Transverse colon (tissue), 4 donors: ENCODE data around the gene BAIAP2. TPM values are rescaled to one million over a fixed set of nuclear protein-coding genes. Genes with fewer than 3 reads are reported as not detected.

Experiments used
- DNase-seq: peaks from one replicate; pipeline ENCODE4 v3.0.0-alpha.2; 2019
- H3K27ac ChIP-seq, 4 donors: fragments of 200-600 bp; sonication (generic); 2 replicates each; pipeline ENCODE4 v1.5.1; 2016 to 2018; ENCODE audit warnings: inconsistent platforms in 4 of 4
- H3K27me3 ChIP-seq: fragments of 200-600 bp; sonication (generic); 2 replicates; pipeline ENCODE4 v1.5.1; 2017; ENCODE audit warnings: inconsistent platforms
- H3K36me3 ChIP-seq, 4 donors: fragments of 200-600 bp; sonication (generic); 2 replicates each; pipeline ENCODE4 v1.5.1; 2017 to 2019; ENCODE audit warnings: inconsistent platforms in 4 of 4
- H3K4me1 ChIP-seq, 4 donors: fragments of 200-600 bp; sonication (generic); 2 replicates each; pipeline ENCODE4 v1.5.1; 2017 to 2020; ENCODE audit warnings: inconsistent platforms in 4 of 4
- H3K4me3 ChIP-seq, 4 donors: fragments of 200-600 bp; sonication (generic); 1 replicate in 1 of 4; 2 replicates in 3 of 4; pipeline versions ENCODE4 v1.5.1 to v1.6.1; 2017 to 2019; ENCODE audit warnings: inconsistent platforms in 4 of 4
- H3K9me3 ChIP-seq, 2 donors: fragments of 200-600 bp; sonication (generic); 2 replicates each; pipeline ENCODE4 v1.5.1; 2017 to 2019; ENCODE audit warnings: inconsistent platforms in 2 of 2
- EP300 ChIP-seq: sonication (generic); formaldehyde crosslinking; IDR thresholded peaks from one replicate; pipeline ENCODE4 v1.6.1; 2017; ENCODE audit warnings: antibody characterized with exemption, low read depth
- POLR2A ChIP-seq: fragments of 450-650 bp; IDR thresholded peaks from one replicate; pipeline ENCODE4 v1.6.1; 2016; ENCODE audit warnings: antibody characterized with exemption, mild to moderate bottlenecking, moderate library complexity
- POLR2AphosphoS5 ChIP-seq, 3 donors: sonication (generic); formaldehyde crosslinking; IDR thresholded peaks; one replicate each; pipeline ENCODE4 v1.6.1; 2016; ENCODE audit warnings: antibody characterized with exemption in 3 of 3
- WGBS, 2 donors: methylation state at CpG; one replicate each; pipeline ENCODE4 v1.1.5; 2018; ENCODE audit warnings: low coverage in 1 of 2; 5-methylcytosine and 5-hydroxymethylcytosine counted together
- in situ Hi-C, 4 donors: fragments of 200-750 bp; cut with MboI; loops; one replicate each; pipeline versions ENCODE4 v1.15.0 to v1.15.1; 2017; ENCODE audit warnings: low sequenced_read_pairs in 3 of 4, low pct_ligation_motif_present in 1 of 4, low pct_unique_long_range_greater_than_20kb in 1 of 4
- intact Hi-C: fragments of 100-400 bp; cut with DNase I; formaldehyde crosslinking; loops from one replicate; pipeline ENCODE4 v1.15.1; 2023; ENCODE audit warnings: low total_unique reads
- total RNA-seq, 4 donors: library from RNA; depleted of rRNA; stranded (reverse); fragments of >200 nt; gene quantifications; one replicate each; pipeline ENCODE4 v1.1.0, GENCODE V29; 2016
- TF ChIP-seq, protein P1 (sequence below), 5 experiments: fragments of 200-600 bp in 3 of 5; fragments of 450-650 bp in 2 of 5; sonication (generic) in 3 of 5; IDR thresholded peaks; 1 replicate in 2 of 5; 2 replicates in 3 of 5; pipeline ENCODE4 v1.5.1; 2016 to 2017; ENCODE audit warnings: antibody characterized with exemption in 5 of 5, inconsistent platforms in 3 of 5, mild to moderate bottlenecking in 2 of 5, moderate library complexity in 1 of 5

Gene BAIAP2
- total RNA-seq, 4 donors from 2014 or later = 11.7 to 62.1 (median 39.6) TPM

DNA sequence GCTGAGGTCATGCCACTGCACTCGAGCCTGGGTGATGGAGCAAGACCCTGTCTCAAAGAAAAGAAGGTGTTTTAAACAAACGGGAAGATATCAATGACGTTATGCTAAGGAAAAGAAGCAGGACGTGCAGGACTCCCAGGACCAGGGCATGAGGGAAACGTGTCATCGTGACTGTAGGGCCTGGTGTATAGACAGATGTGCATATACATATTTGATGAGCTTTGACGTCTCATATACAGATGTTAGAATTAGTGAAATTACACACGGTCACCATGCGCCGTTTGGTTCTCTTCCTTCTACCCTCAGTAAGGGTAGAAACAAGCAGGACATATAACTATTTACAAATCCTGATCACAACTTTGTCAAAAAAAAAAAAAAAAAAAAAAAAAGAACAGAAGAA, 112.8 kb downstream of the BAIAP2 start:
- Histone ChIP-seq H3K4me3 (no peak overlapping the region), H3K36me3 (no peaks in the 10 kb centered on the region), H3K9me3 (no peaks in the 10 kb centered on the region), H3K27ac (no peak overlapping the region), H3K4me1 (peaks cover 0 to 5% (median 3%) of the 10 kb centered on the region in 4 donors), H3K27me3 (no peaks in the 10 kb centered on the region)
- intact Hi-C loops = no loop called here
- in situ Hi-C loops = no loop called here
- WGBS, 2 donors = 63 to 67% methylated on average over 9 to 10 of the region's 10 CpGs
- TF ChIP-seq POLR2A (no peak), POLR2AphosphoS5 (IDR thresholded peaks at IDR 0.05) (no peak), EP300 (no peak)
- TF ChIP-seq, protein P1, sequence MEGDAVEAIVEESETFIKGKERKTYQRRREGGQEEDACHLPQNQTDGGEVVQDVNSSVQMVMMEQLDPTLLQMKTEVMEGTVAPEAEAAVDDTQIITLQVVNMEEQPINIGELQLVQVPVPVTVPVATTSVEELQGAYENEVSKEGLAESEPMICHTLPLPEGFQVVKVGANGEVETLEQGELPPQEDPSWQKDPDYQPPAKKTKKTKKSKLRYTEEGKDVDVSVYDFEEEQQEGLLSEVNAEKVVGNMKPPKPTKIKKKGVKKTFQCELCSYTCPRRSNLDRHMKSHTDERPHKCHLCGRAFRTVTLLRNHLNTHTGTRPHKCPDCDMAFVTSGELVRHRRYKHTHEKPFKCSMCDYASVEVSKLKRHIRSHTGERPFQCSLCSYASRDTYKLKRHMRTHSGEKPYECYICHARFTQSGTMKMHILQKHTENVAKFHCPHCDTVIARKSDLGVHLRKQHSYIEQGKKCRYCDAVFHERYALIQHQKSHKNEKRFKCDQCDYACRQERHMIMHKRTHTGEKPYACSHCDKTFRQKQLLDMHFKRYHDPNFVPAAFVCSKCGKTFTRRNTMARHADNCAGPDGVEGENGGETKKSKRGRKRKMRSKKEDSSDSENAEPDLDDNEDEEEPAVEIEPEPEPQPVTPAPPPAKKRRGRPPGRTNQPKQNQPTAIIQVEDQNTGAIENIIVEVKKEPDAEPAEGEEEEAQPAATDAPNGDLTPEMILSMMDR (IDR thresholded peaks at IDR 0.05) = no peak
- DNase-seq = no peak

- intact Hi-C loops (no loop called here), in situ Hi-C loops (no loop called here)
- no peaks in the 10 kb centered on the region for H3K4me1 ChIP-seq
- H3K27ac ChIP-seq = no peak overlapping the region
- no peak for TF ChIP-seq EP300
- TF ChIP-seq POLR2A = no peak
- TF ChIP-seq, protein P1 (IDR thresholded peaks at IDR 0.05) = no peak
- no peak for TF ChIP-seq POLR2AphosphoS5 (IDR thresholded peaks at IDR 0.05)
- no peak for DNase-seq
- H3K4me3 ChIP-seq = no peak overlapping the region
- H3K9me3 ChIP-seq = no peaks in the 10 kb centered on the region
- no peaks in the 10 kb centered on the region for H3K27me3 ChIP-seq
- 81% methylated on average over 15 of the region's 15 CpGs; no CpG with 5 or more reads in 1 of the 2 donors for WGBS, 2 donors
- no peaks in the 10 kb centered on the region for H3K36me3 ChIP-seq
These were observed 113.6 kb downstream of the BAIAP2 start for GRCh38 chr17:81148571-81148970.

DNA sequence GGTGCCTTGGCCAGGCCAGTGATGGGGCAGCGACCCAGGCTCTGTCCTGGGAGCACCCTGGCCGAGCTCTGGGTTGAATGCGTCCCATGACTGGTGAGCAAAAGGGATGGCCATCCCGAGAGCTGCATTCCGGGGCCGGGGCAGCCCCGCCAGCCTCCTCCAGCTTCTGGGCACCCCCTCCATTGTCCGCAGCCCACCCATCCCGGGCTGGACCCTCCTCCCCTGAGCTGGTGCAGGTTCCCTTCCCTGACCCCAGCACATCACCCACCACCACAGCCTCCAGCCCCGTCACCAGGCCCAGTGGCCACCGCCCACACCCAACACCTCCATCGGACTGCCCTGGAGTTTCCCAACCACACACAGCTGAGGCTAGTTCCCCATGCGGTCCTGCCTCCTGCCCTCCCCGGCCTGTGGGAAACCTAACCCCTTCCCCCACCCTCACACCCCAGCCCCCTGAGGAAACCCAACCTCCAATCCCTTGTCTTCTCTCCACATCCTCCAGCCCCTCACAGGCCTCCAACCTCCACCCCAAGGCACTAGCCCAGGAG, 114.1 kb downstream of the BAIAP2 start:
- no peaks in the 10 kb centered on the region for H3K27me3 ChIP-seq
- H3K9me3 ChIP-seq = no peaks in the 10 kb centered on the region
- 45 to 60% methylated on average over 4 to 14 of the region's 14 CpGs for WGBS, 2 donors
- in situ Hi-C loops = no loop called here
- intact Hi-C loops = no loop called here
- H3K36me3 ChIP-seq = no peaks in the 10 kb centered on the region
- no peak for DNase-seq
- no peaks in the 10 kb centered on the region for H3K4me1 ChIP-seq
- no peak overlapping the region for H3K27ac ChIP-seq
- H3K4me3 ChIP-seq = no peak overlapping the region
- TF ChIP-seq POLR2A (no peak), EP300 (no peak), POLR2AphosphoS5 (IDR thresholded peaks at IDR 0.05) (no peak)
- TF ChIP-seq, protein P1 (IDR thresholded peaks at IDR 0.05) = no peak

DNA sequence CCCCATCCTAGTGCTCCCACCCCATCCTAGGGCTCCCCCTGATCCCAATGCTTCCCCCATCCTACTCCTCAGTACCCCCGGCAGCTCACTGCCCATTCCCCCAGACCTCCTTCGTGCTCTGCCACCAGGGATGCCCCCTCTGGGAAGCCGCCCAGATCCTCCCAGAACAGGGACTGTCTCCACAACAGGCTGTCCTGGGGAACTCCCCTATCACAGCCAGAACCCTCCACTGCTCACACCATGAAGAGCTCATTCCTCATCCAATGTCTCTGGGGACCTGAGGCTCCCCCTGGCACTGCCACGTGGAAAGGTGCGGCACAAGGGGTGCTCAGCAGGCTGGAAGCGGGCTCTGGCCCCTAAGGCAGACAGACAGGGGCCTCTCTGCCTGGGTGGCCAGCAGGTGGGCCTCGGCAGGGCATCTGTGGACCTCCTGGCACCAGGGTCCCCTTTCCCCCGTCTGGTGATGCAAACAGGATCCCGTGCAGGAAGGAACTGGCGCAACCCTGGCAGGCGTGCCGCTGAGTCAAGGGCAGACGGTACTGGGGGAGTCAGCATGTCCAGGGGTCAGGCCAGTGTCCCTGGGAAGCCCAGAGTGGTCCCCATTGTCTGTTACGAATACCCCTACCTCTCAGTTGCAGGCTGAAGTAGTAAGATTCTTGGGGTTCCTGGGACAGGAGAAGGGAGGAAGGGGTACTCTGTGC, 115.6 kb downstream of the BAIAP2 start:
- in situ Hi-C loops (no loop called here), intact Hi-C loops (no loop called here)
- Histone ChIP-seq H3K9me3 (no peaks in the 10 kb centered on the region), H3K36me3 (no peaks in the 10 kb centered on the region), H3K27ac (no peak overlapping the region), H3K27me3 (no peaks in the 10 kb centered on the region), H3K4me1 (no peaks in the 10 kb centered on the region), H3K4me3 (no peak overlapping the region)
- TF ChIP-seq POLR2AphosphoS5 (IDR thresholded peaks at IDR 0.05) (no peak), POLR2A (no peak), EP300 (no peak)
- TF ChIP-seq, protein P1 (IDR thresholded peaks at IDR 0.05) = no peak
- DNase-seq = peak; percentile 27
- whole genome bisulfite sequencing, 2 donors = 81% methylated on average over 12 of the region's 14 CpGs; no CpG with 5 or more reads in 1 of the 2 donors
